GM18519 (cell line): ENCODE results near the gene CCDC141.
A peak's percentile ranks its signal among the peaks of the same experiment; 100 is the strongest.

Source experiments
- ATAC-seq: cut with Tn5 transposase; IDR thresholded peaks from one replicate; pipeline ENCODE4 v1.9.1; 2021; ENCODE audit warnings: mild to moderate bottlenecking, moderate library complexity; ENCODE audit not compliant: unreplicated experiment, low FRiP score

The CCDC141 gene

GRCh38 chr2:178914259-178914849 is 135.6 kb downstream of the CCDC141 start:
- ATAC-seq = peak; percentile 82

GRCh38 chr2:178913049-178913441 is 136.9 kb downstream of the CCDC141 start:
- ATAC-seq = no peak

- ATAC-seq = no peak
These were observed 137.4 kb downstream of the CCDC141 start for GRCh38 chr2:178912416-178913048.

GRCh38 chr2:178911039-178911438 is 138.9 kb downstream of the CCDC141 start:
- no peak for ATAC-seq

- ATAC-seq = no peak
These were observed 139.9 kb downstream of the CCDC141 start for GRCh38 chr2:178910005-178910404.

- ATAC-seq = no peak
These were observed 140.4 kb downstream of the CCDC141 start for GRCh38 chr2:178909507-178909906.

- no peak for ATAC-seq
These were observed 141.1 kb downstream of the CCDC141 start for GRCh38 chr2:178908810-178909209.

GRCh38 chr2:178905261-178905660 is 144.7 kb downstream of the CCDC141 start:
- no peak for ATAC-seq

- no peak for ATAC-seq
These were observed 150.3 kb downstream of the CCDC141 start for GRCh38 chr2:178899656-178900055.

GRCh38 chr2:178895872-178896271 is 154.1 kb downstream of the CCDC141 start:
- ATAC-seq = no peak

- no peak for ATAC-seq
These were observed 154.8 kb downstream of the CCDC141 start for GRCh38 chr2:178895171-178895570.

GRCh38 chr2:178892751-178893625 is 156.9 kb downstream of the CCDC141 start:
- ATAC-seq = no peak

GRCh38 chr2:178891959-178892485 is 157.9 kb downstream of the CCDC141 start:
- ATAC-seq = no peak

- ATAC-seq = peak; percentile 87
These were observed 158.5 kb downstream of the CCDC141 start for GRCh38 chr2:178891265-178891958.

GRCh38 chr2:178886006-178886405 is 163.9 kb downstream of the CCDC141 start:
- ATAC-seq = no peak

GRCh38 chr2:178884440-178884839 is 165.5 kb downstream of the CCDC141 start:
- no peak for ATAC-seq

GRCh38 chr2:178882666-178883440 is 167.1 kb downstream of the CCDC141 start:
- no peak for ATAC-seq

- no peak for ATAC-seq
These were observed 168.9 kb downstream of the CCDC141 start for GRCh38 chr2:178881075-178881474.

- no peak for ATAC-seq
These were observed 169.7 kb downstream of the CCDC141 start for GRCh38 chr2:178880257-178880656.

GRCh38 chr2:178877874-178878273 is 172.1 kb downstream of the CCDC141 start:
- no peak for ATAC-seq
